OCI-LY3 (cell line): Measurements from ENCODE around the gene KAT7.
"Not testable (repeated sequence)": the region's sequence is repeated elsewhere in the genome, so short reads cannot be mapped to it uniquely, and the experiment has no call there.

Experiments used
- H2AFZ ChIP-seq: fragments of 200-600, 300-600 bp; shearing (Covaris generic); 2 replicates; pipeline ENCODE4 v1.6.0; 2014; ENCODE audit warnings: antibody characterized with exemption, low read depth, low read length
- H3K27ac ChIP-seq: fragments of 200-600, 300-600 bp; sonication (generic); 2 replicates; pipeline ENCODE4 v1.5.1; 2014; ENCODE audit warnings: mild to moderate bottlenecking, low read length, moderate library complexity, mixed read lengths
- H3K27me3 ChIP-seq: fragments of 200-600, 300-600 bp; sonication (generic); 2 replicates; pipeline ENCODE4 v1.6.1; 2014; ENCODE audit warnings: low read depth, low read length, mixed read lengths
- H3K36me3 ChIP-seq: fragments of 200-600, 300-600 bp; sonication (generic); replicated peaks from 2 replicates; pipeline ENCODE3; 2014; ENCODE audit warnings: low read depth, low read length, mixed read lengths
- H3K4me1 ChIP-seq: fragments of 300-600, 200-600 bp; sonication (generic); 2 replicates; pipeline ENCODE4 v1.6.1; 2014; ENCODE audit warnings: low read length, mixed read lengths
- H3K4me2 ChIP-seq: fragments of 200-600, 300-600 bp; sonication (generic); 2 replicates; pipeline ENCODE4 v1.6.1; 2014; ENCODE audit warnings: low read length, mixed read lengths
- H3K4me3 ChIP-seq: fragments of 300-600, 200-600 bp; sonication (generic); 2 replicates; pipeline ENCODE4 v1.5.1; 2014; ENCODE audit warnings: antibody characterized with exemption, mild to moderate bottlenecking, low read length, moderate library complexity
- H3K79me2 ChIP-seq: fragments of 300-600, 200-600 bp; shearing (Covaris generic); 2 replicates; pipeline ENCODE4 v1.6.1; 2014; ENCODE audit warnings: mild to moderate bottlenecking, low read length, mixed read lengths
- H3K9ac ChIP-seq: fragments of 300-600, 200-600 bp; shearing (Covaris generic); 2 replicates; pipeline ENCODE4 v1.6.0; 2014; ENCODE audit warnings: mild to moderate bottlenecking, low read length, moderate library complexity
- H3K9me3 ChIP-seq: fragments of 200-600, 300-600 bp; shearing (Covaris generic); 2 replicates; pipeline ENCODE4 v1.6.1; 2014; ENCODE audit warnings: low read length, mixed read lengths; ENCODE audit not compliant: insufficient read depth
- H4K20me1 ChIP-seq: fragments of 200-600, 300-600 bp; sonication (generic); 2 replicates; pipeline ENCODE4 v1.6.1; 2016; ENCODE audit warnings: low read length, mixed read lengths; ENCODE audit not compliant: insufficient read depth
- CTCF ChIP-seq: fragments of 200-600, 300-600 bp; sonication (generic); IDR thresholded peaks from 2 replicates; pipeline ENCODE4 v1.5.1; 2014; ENCODE audit warnings: antibody characterized with exemption, low read length, low read depth
- EZH2phosphoT487 ChIP-seq: fragments of 200-600 bp; shearing (Covaris generic); IDR thresholded peaks from 2 replicates; pipeline ENCODE4 v1.6.1; 2018; ENCODE audit warnings: antibody characterized with exemption, mixed run types, low read depth

Gene KAT7

GRCh38 chr17:49757151-49757777 lies 31.2 kb upstream of the KAT7 start:
- Histone ChIP-seq H3K27me3 (no peaks in the 10 kb centered on the region), H3K4me1 (peaks cover 12% of the 10 kb centered on the region), H3K4me3 (no peak overlapping the region), H3K27ac (no peak overlapping the region), H3K79me2 (no peaks in the 10 kb centered on the region), H3K9me3 (no peaks in the 10 kb centered on the region), H3K4me2 (no peak overlapping the region), H3K36me3 (no peaks in the 10 kb centered on the region), H2AFZ (no peak overlapping the region), H3K9ac (no peak overlapping the region), H4K20me1 (0 out of 2 replicates have a peak, but pooled peaks cover 4% of the 10 kb centered on the region)
- TF ChIP-seq EZH2phosphoT487 (no peak), CTCF (no peak)

GRCh38 chr17:49758464-49759010 lies 29.9 kb upstream of the KAT7 start:
- not testable (repeated sequence) for H3K36me3 ChIP-seq, H4K20me1 ChIP-seq, H3K4me2 ChIP-seq, H3K27me3 ChIP-seq, H3K4me3 ChIP-seq, H3K9ac ChIP-seq, H3K9me3 ChIP-seq, H3K79me2 ChIP-seq, H2AFZ ChIP-seq, H3K27ac ChIP-seq
- H3K4me1 ChIP-seq: peaks cover 18% of the 10 kb centered on the region

GRCh38 chr17:49759203-49759602 lies 29.3 kb upstream of the KAT7 start:
- no peak overlapping the region for H3K4me3 ChIP-seq
- no peak overlapping the region for H3K27ac ChIP-seq
- H3K27me3 ChIP-seq: no peaks in the 10 kb centered on the region
- 0 out of 2 replicates have a peak, but pooled peaks cover 3% of the 10 kb centered on the region for H3K79me2 ChIP-seq
- H3K4me2 ChIP-seq: no peak overlapping the region
- no peaks in the 10 kb centered on the region for H3K36me3 ChIP-seq
- no peak overlapping the region for H3K9ac ChIP-seq
- peaks cover 18% of the 10 kb centered on the region for H3K4me1 ChIP-seq
- TF ChIP-seq EZH2phosphoT487 (no peak), CTCF (no peak)
- H3K9me3 ChIP-seq: no peaks in the 10 kb centered on the region
- no peak overlapping the region for H2AFZ ChIP-seq
- H4K20me1 ChIP-seq: 0 out of 2 replicates have a peak, but pooled peaks cover 7% of the 10 kb centered on the region

- Histone ChIP-seq H3K27me3 (0 out of 2 replicates have a peak, but pooled peaks cover 2% of the 10 kb centered on the region), H3K79me2 (0 out of 2 replicates have a peak, but pooled peaks cover 3% of the 10 kb centered on the region), H4K20me1 (0 out of 2 replicates have a peak, but pooled peaks cover 7% of the 10 kb centered on the region), H3K9me3 (no peaks in the 10 kb centered on the region), H3K4me3 (no peak overlapping the region), H3K4me1 (peaks cover 24% of the 10 kb centered on the region), H3K27ac (no peak overlapping the region), H3K4me2 (no peak overlapping the region), H3K36me3 (no peaks in the 10 kb centered on the region), H3K9ac (no peak overlapping the region), H2AFZ (no peak overlapping the region)
- TF ChIP-seq EZH2phosphoT487 (no peak), CTCF (no peak)
These were observed 28.2 kb upstream of the KAT7 start for GRCh38 chr17:49760296-49760695.
